WTC11 (cell line): ENCODE results near the gene ARAP2.

Experiments
- NFYB ChIP-seq: sonication (generic); formaldehyde crosslinking; conservative IDR thresholded peaks from 2 replicates; pipeline ENCODE4 v1.8.0; 2022; ENCODE audit warnings: low read depth, missing genetic modification reagents
- TF ChIP-seq, protein P1 (sequence below): fragments of 200-600 bp; IDR thresholded peaks from 2 replicates; pipeline ENCODE4 v1.8.0; 2022; ENCODE audit warnings: antibody characterized with exemption
- TF ChIP-seq, protein P2 (sequence below): sonication (generic); formaldehyde crosslinking; IDR thresholded peaks from 2 replicates; pipeline ENCODE4 v1.8.1; 2023; ENCODE audit warnings: mild to moderate bottlenecking, missing genetic modification reagents, moderate library complexity

DNA sequence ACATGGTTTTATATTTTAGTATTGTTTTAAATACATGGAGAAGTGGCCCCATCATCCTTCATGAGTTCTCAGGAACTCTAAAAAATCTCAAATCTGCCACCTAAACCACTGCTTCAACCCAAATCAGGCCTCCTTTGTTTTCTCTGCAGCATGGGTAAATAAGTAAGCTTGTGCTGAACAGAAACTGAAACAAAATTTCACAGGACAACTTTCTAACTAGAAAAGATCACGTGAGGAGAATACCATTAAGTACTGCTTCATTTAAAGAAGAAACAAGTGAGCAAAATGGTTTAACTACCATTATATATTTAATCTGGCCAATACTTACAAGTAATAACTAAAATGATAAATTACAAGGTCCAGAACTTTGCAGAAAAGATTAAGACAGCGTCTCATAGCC, 2.5 kb downstream of the ARAP2 start:
- TF ChIP-seq, protein P1, sequence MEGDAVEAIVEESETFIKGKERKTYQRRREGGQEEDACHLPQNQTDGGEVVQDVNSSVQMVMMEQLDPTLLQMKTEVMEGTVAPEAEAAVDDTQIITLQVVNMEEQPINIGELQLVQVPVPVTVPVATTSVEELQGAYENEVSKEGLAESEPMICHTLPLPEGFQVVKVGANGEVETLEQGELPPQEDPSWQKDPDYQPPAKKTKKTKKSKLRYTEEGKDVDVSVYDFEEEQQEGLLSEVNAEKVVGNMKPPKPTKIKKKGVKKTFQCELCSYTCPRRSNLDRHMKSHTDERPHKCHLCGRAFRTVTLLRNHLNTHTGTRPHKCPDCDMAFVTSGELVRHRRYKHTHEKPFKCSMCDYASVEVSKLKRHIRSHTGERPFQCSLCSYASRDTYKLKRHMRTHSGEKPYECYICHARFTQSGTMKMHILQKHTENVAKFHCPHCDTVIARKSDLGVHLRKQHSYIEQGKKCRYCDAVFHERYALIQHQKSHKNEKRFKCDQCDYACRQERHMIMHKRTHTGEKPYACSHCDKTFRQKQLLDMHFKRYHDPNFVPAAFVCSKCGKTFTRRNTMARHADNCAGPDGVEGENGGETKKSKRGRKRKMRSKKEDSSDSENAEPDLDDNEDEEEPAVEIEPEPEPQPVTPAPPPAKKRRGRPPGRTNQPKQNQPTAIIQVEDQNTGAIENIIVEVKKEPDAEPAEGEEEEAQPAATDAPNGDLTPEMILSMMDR = no peak
- TF ChIP-seq NFYB (CRISPR knock-in tag) = no peak
- TF ChIP-seq, protein P2, sequence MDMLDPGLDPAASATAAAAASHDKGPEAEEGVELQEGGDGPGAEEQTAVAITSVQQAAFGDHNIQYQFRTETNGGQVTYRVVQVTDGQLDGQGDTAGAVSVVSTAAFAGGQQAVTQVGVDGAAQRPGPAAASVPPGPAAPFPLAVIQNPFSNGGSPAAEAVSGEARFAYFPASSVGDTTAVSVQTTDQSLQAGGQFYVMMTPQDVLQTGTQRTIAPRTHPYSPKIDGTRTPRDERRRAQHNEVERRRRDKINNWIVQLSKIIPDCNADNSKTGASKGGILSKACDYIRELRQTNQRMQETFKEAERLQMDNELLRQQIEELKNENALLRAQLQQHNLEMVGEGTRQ (CRISPR knock-in tag) = no peak
